Activated naive CD4-positive, alpha-beta T cell treated with anti-CD3 and anti-CD28 coated beads for 36 hours (primary cell): ENCODE data around the gene PPTC7. TPM values are rescaled to one million over a fixed set of nuclear protein-coding genes. Genes with fewer than 3 reads are reported as not detected.
"Not testable (repeated sequence)": the region's sequence is repeated elsewhere in the genome, so short reads cannot be mapped to it uniquely, and the experiment has no call there.

Experiments used
- CTCF ChIA-PET: fragments of 350-600 bp; sonication (Branson Sonifier 250); formaldehyde crosslinking; loops from one replicate; lab custom pipeline; 2021; ENCODE audit warnings: antibody characterized with exemption; lab: Charles Lee
- DNase-seq: peaks from one replicate; pipeline ENCODE4 v3.0.0-alpha.2; 2020
- H3K27ac Mint-ChIP-seq: one replicate; pipeline ENCODE4 v1.8.0; 2021; ENCODE audit warnings: mild to moderate bottlenecking, mixed read lengths
- H3K27me3 Mint-ChIP-seq: one replicate; pipeline ENCODE4 v1.8.0; 2021; ENCODE audit warnings: low read depth, mixed read lengths
- H3K36me3 Mint-ChIP-seq: one replicate; pipeline ENCODE4 v1.8.0; 2021; ENCODE audit warnings: low read depth, mixed read lengths
- H3K4me1 Mint-ChIP-seq: one replicate; pipeline ENCODE4 v1.8.0; 2021; ENCODE audit warnings: low read depth, mixed read lengths
- H3K4me3 Mint-ChIP-seq: one replicate; pipeline ENCODE4 v1.8.0; 2021; ENCODE audit warnings: mild to moderate bottlenecking, moderate library complexity, mixed read lengths
- H3K9me3 Mint-ChIP-seq: one replicate; pipeline ENCODE4 v1.8.0; 2021; ENCODE audit warnings: mixed read lengths
- intact Hi-C: fragments of 100-400 bp; cut with micrococcal nuclease; formaldehyde crosslinking; loops from one replicate; pipeline ENCODE4 v1.15.1; 2023
- total RNA-seq, 2 experiments: library from RNA; stranded (reverse); gene quantifications; one replicate each; pipeline ENCODE4 v1.2.3, GENCODE V29; 2021

PPTC7 gene
- total RNA-seq, 2 experiments from 2014 or later: 41.1 to 43.2 TPM

GRCh38 chr12:110602085-110602814 is 19.1 kb upstream of the PPTC7 start:
- peak; percentile 64 for DNase-seq
- H3K4me1 Mint-ChIP-seq: peaks cover 11% of the 10 kb centered on the region
- H3K9me3 Mint-ChIP-seq, H3K4me3 Mint-ChIP-seq, H3K27ac Mint-ChIP-seq, H3K27me3 Mint-ChIP-seq, H3K36me3 Mint-ChIP-seq: not testable (repeated sequence)
- intact Hi-C loops: loop anchor here (1.0 to 5.0 kb wide), 6 partner anchors 90 to 286 kb away; partner anchors contain the start of gene ARPC3
- CTCF ChIA-PET: interaction anchor here (0.5 to 8.1 kb wide), 52 partner anchors 9 to 501 kb away, joined by 3 to 199 read pairs (median 5); partner anchors contain the start of genes ARPC3, FAM216A, GPN3 and RAD9B

DNA sequence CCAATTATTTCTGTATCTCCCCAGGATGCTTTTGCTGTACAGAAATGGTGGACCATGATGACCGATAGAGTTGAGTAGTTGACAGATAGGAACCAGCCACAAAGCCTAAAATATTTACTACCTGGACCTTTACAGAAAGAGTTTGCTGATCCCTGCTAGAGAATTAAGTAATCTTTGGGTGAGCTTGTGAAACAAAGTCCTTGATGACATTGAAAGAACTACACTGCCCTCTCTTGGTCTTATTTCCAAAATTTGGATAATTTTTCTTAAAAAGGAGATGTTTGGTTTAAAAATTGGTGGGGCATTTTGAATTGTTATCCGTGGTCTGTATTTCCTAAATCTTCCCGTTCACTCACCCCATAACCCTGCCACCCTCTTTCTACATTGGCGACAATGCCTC is 17.1 kb upstream of the PPTC7 start:
- H3K27ac Mint-ChIP-seq: no peak overlapping the region
- no peaks in the 10 kb centered on the region for H3K9me3 Mint-ChIP-seq
- H3K4me3 Mint-ChIP-seq: no peak overlapping the region
- H3K27me3 Mint-ChIP-seq: no peaks in the 10 kb centered on the region
- H3K36me3 Mint-ChIP-seq: no peaks in the 10 kb centered on the region
- peaks cover 6% of the 10 kb centered on the region for H3K4me1 Mint-ChIP-seq
- DNase-seq: no peak
- intact Hi-C loops: loop anchor here (1.0 to 5.0 kb wide), 4 partner anchors 48 to 499 kb away; no protein-coding TSS in a partner anchor
- CTCF ChIA-PET: interaction anchor here (0.5 to 8.1 kb wide), 29 partner anchors 9 to 499 kb away, joined by 3 to 199 read pairs (median 8); partner anchors contain the start of genes ARPC3, FAM216A, GPN3 and RAD9B

DNA sequence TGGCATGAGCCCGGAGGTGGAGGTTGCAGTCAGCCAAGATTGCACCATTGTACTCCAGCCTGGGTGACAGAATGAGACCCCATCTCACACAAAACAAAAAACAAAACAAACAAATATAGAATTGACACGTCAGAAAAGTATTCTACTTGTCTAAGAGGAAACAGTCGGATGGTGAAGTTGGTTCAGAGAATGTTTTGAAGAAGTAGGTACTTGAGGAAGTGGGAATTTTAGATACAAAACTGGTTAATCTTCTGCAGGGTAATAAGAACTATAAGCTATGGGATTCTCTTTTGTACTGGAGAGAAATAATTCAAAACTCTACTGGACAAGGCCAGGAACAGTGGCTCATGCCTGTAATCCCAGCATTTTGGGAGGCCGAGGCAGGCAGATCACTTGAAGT is 16.2 kb upstream of the PPTC7 start:
- intact Hi-C loops: no loop called here
- H3K27ac Mint-ChIP-seq: no peak overlapping the region
- H3K4me1 Mint-ChIP-seq: peaks cover 6% of the 10 kb centered on the region

GRCh38 chr12:110597885-110598284 is 14.8 kb upstream of the PPTC7 start:
- CTCF ChIA-PET: interaction anchor here (0.8 to 7.0 kb wide), 4 partner anchors 13 to 96 kb away, joined by 3 to 126 read pairs (median 36); partner anchors contain the start of genes RAD9B and VPS29

More for the DNA sequence above, 16.2 kb upstream of the PPTC7 start:
- no peak for DNase-seq
- no peak overlapping the region for H3K4me3 Mint-ChIP-seq
- no peaks in the 10 kb centered on the region for H3K27me3 Mint-ChIP-seq
- CTCF ChIA-PET: interaction anchor here (0.9 to 8.1 kb wide), 14 partner anchors 9 to 168 kb away, joined by 3 to 199 read pairs (median 32); partner anchors contain the start of genes ARPC3, FAM216A, GPN3 and RAD9B
- no peaks in the 10 kb centered on the region for H3K9me3 Mint-ChIP-seq
- H3K36me3 Mint-ChIP-seq: no peaks in the 10 kb centered on the region

DNA sequence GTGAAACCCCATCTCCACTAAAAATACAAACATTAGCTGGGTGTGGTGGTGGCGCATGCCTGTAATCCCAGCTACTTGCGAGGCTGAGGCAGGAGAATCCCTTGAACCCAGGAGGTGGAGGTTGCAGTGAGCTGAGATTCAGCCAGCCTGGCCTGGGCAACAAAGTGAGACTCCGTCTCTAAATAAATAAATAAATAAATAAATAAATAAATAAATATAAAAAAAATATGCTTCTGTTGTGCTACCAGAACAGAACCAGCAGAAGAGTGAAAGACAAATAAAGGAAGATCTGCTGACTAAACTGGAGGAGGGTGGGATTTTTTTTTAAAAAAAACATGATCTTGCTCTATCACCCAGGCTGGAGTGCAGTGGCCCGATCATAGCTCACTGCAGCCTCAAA is 9.8 kb upstream of the PPTC7 start:
- H3K27me3 Mint-ChIP-seq, H3K36me3 Mint-ChIP-seq, H3K9me3 Mint-ChIP-seq, H3K4me3 Mint-ChIP-seq, DNase-seq, H3K27ac Mint-ChIP-seq, intact Hi-C loops: not testable (repeated sequence)
- H3K4me1 Mint-ChIP-seq: peaks cover 29% of the 10 kb centered on the region
- CTCF ChIA-PET: interaction anchor here (0.9 to 4.2 kb wide), 3 partner anchors 9 to 55 kb away, joined by 3 to 30 read pairs (median 4); no protein-coding TSS in a partner anchor

More at GRCh38 chr12:110597885-110598284, 14.8 kb upstream of the PPTC7 start:
- DNase-seq: no peak
- no peaks in the 10 kb centered on the region for H3K27me3 Mint-ChIP-seq
- intact Hi-C loops: no loop called here
- no peak overlapping the region for H3K4me3 Mint-ChIP-seq
- H3K36me3 Mint-ChIP-seq: no peaks in the 10 kb centered on the region
- H3K4me1 Mint-ChIP-seq: peaks cover 6% of the 10 kb centered on the region
- H3K9me3 Mint-ChIP-seq: no peaks in the 10 kb centered on the region
- H3K27ac Mint-ChIP-seq: no peak overlapping the region

GRCh38 chr12:110592078-110592477 is 9.0 kb upstream of the PPTC7 start:
- no peak for DNase-seq
- CTCF ChIA-PET: interaction anchor here (2.7 to 4.2 kb wide), 2 partner anchors 7 to 10 kb away, joined by 9 to 30 read pairs; no protein-coding TSS in a partner anchor
- Mint-ChIP-seq H3K4me1 (peaks cover 29% of the 10 kb centered on the region), H3K27ac (no peak overlapping the region), H3K27me3 (no peaks in the 10 kb centered on the region), H3K4me3 (no peak overlapping the region), H3K9me3 (no peaks in the 10 kb centered on the region), H3K36me3 (no peaks in the 10 kb centered on the region)
- intact Hi-C loops: no loop called here

- peaks cover 29% of the 10 kb centered on the region for H3K4me1 Mint-ChIP-seq
- H3K27ac Mint-ChIP-seq: peak overlapping the region; percentile 90
- H3K36me3 Mint-ChIP-seq: no peaks in the 10 kb centered on the region
- H3K27me3 Mint-ChIP-seq: no peaks in the 10 kb centered on the region
- no peaks in the 10 kb centered on the region for H3K9me3 Mint-ChIP-seq
- CTCF ChIA-PET: interaction anchor here (0.7 to 4.2 kb wide), 4 partner anchors 8 to 69 kb away, joined by 3 to 30 read pairs (median 6); no protein-coding TSS in a partner anchor
- DNase-seq: no peak
- H3K4me3 Mint-ChIP-seq: peak overlapping the region; percentile 21
- intact Hi-C loops: loop anchor here (1.0 to 2.0 kb wide), 3 partner anchors 13 to 123 kb away; partner anchors contain the start of genes FAM216A and GPN3
These were observed 8.4 kb upstream of the PPTC7 start for GRCh38 chr12:110591451-110592051.

GRCh38 chr12:110590806-110591326 is 7.7 kb upstream of the PPTC7 start:
- CTCF ChIA-PET: interaction anchor here (0.7 to 4.2 kb wide), 5 partner anchors 9 to 69 kb away, joined by 3 to 30 read pairs (median 4); no protein-coding TSS in a partner anchor
- DNase-seq: no peak
- intact Hi-C loops: loop anchor here (1.0 to 2.0 kb wide), 3 partner anchors 13 to 122 kb away; partner anchors contain the start of genes FAM216A and GPN3
- H3K9me3 Mint-ChIP-seq: no peaks in the 10 kb centered on the region
- H3K27me3 Mint-ChIP-seq: no peaks in the 10 kb centered on the region
- H3K4me1 Mint-ChIP-seq: peaks cover 31% of the 10 kb centered on the region
- no peaks in the 10 kb centered on the region for H3K36me3 Mint-ChIP-seq
- H3K27ac Mint-ChIP-seq: peak overlapping the region; percentile 90
- H3K4me3 Mint-ChIP-seq: peak overlapping the region; percentile 21

DNA sequence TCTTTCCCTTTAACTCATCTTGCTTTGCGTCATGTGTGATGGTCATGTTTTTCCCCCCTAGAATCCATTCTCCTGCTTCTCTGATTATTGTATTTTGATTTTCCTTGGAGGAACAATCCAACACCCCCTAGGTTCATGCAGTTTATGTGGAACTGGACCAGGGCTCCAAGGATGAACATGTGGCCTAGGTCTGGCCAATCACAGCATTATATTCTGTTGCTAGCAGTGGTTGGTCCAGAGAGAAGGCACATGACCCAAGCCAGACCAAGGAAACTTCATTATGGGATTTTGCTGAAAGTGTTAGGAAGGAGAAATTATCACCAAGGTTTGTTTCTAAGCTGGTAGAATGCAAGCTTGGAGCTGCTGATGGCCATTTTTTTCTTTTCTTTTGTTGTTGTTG is 6.9 kb upstream of the PPTC7 start:
- intact Hi-C loops: loop anchor here (2.0 kb wide), 2 partner anchors 37 to 121 kb away; partner anchors contain the start of genes FAM216A and GPN3
- Mint-ChIP-seq H3K4me1 (peaks cover 39% of the 10 kb centered on the region), H3K4me3 (no peak overlapping the region), H3K36me3 (no peaks in the 10 kb centered on the region), H3K27ac (peak overlapping the region; percentile 90), H3K9me3 (no peaks in the 10 kb centered on the region), H3K27me3 (no peaks in the 10 kb centered on the region)
- no peak for DNase-seq
- CTCF ChIA-PET: interaction anchor here (1.1 to 4.2 kb wide), 4 partner anchors 9 to 68 kb away, joined by 3 to 30 read pairs (median 6); no protein-coding TSS in a partner anchor

DNA sequence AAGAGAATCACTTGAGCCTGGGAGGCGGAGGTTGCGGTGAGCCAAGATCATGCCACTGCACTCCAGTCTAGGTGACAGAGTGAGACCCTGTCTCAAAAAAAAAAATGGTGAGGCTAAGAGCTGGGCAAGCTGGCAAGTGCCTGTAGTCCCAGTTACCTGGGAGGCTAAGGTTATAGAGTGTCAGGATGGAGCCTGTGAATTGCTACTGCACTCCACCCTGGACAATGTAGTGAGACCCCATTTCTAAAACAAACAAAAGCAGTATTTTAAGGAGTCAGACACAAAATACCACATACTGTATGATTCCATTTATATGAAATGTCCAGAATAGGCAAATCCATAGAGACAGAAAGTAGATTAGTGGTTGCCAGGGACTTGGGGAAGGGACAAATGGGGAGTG is 4.0 kb upstream of the PPTC7 start:
- peak overlapping the region; percentile 4 for H3K27ac Mint-ChIP-seq
- CTCF ChIA-PET: interaction anchor here (3.4 kb wide), 1 partner anchor 13 kb away, joined by 27 read pairs; no protein-coding TSS in a partner anchor
- H3K4me3 Mint-ChIP-seq, H3K9me3 Mint-ChIP-seq, H3K27me3 Mint-ChIP-seq, DNase-seq, H3K36me3 Mint-ChIP-seq: not testable (repeated sequence)
- intact Hi-C loops: loop anchor here (10.0 kb wide), 1 partner anchor 468 kb away; no protein-coding TSS in a partner anchor
- peaks cover 55% of the 10 kb centered on the region for H3K4me1 Mint-ChIP-seq

DNA sequence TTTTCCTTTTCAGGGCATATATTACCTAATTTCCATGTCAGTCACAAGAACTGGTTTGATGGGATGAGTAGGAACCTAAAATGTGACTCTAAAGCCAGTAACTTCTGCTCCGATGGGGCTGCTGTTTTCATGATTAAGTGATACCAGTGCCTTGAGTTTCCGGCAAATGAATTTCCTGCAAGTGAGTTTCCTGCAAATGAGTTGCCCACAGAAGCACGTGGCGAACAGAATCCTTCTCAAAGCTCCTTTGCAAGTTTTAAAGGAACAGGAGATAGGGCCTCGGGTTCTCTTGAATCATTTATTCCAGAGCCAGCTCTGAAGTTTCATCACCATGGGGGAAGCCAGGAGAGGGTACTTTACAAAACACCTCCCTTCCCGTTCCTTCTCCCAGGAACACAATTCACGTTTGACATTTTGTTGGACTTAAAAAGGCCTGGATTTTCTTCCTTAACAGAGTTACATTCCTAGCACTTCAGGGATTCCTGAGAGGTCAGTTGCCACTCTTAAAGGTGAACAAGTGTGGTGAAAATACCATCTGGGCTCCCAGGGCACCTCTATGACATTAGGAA is 2.2 kb upstream of the PPTC7 start:
- H3K27ac Mint-ChIP-seq: peak overlapping the region; percentile 97
- peak overlapping the region; percentile 79 for H3K4me3 Mint-ChIP-seq
- CTCF ChIA-PET: interaction anchor here (0.6 to 3.4 kb wide), 7 partner anchors 12 to 116 kb away, joined by 3 to 27 read pairs (median 8); partner anchors contain the start of genes FAM216A and TCTN1
- peaks cover 49% of the 10 kb centered on the region for H3K4me1 Mint-ChIP-seq
- H3K27me3 Mint-ChIP-seq: no peaks in the 10 kb centered on the region
- H3K36me3 Mint-ChIP-seq: peaks cover 12% of the 10 kb centered on the region
- no peaks in the 10 kb centered on the region for H3K9me3 Mint-ChIP-seq
- peak; percentile 85 for DNase-seq
- intact Hi-C loops: loop anchor here (1.0 to 10.0 kb wide), 2 partner anchors 8 to 469 kb away; no protein-coding TSS in a partner anchor
